ENCODE results near the gene ACSM4.

GRCh38 chr12:7351177-7351576 is 47.3 kb downstream of the ACSM4 start:
- TF ChIP-seq JUND (IDR thresholded peaks at IDR 0.05) = no peak
- TF ChIP-seq MAX (IDR thresholded peaks at IDR 0.05) = no peak
- no peak for TF ChIP-seq CTCF (IDR thresholded peaks at IDR 0.05; ENCODE audit: low read depth, low read length, missing input control)
- TF ChIP-seq SP1 (IDR thresholded peaks at IDR 0.05) = no peak
- no peak for TF ChIP-seq GABPA (IDR thresholded peaks at IDR 0.05 in 1 of 2, conservative IDR thresholded peaks at IDR 0.05 in 1 of 2)
- no peak for TF ChIP-seq RAD21 (IDR thresholded peaks at IDR 0.05)
- no peak for TF ChIP-seq TAF1 (conservative IDR thresholded peaks at IDR 0.05)
- no peak for TF ChIP-seq HNF4A (conservative IDR thresholded peaks at IDR 0.05)
- no peak for TF ChIP-seq YY1 (IDR thresholded peaks at IDR 0.05)
- no peak for TF ChIP-seq REST (IDR thresholded peaks at IDR 0.05)

All from liver (tissue), 3 donors.